ENCODE results near the gene SAT1.

Gene SAT1

DNA sequence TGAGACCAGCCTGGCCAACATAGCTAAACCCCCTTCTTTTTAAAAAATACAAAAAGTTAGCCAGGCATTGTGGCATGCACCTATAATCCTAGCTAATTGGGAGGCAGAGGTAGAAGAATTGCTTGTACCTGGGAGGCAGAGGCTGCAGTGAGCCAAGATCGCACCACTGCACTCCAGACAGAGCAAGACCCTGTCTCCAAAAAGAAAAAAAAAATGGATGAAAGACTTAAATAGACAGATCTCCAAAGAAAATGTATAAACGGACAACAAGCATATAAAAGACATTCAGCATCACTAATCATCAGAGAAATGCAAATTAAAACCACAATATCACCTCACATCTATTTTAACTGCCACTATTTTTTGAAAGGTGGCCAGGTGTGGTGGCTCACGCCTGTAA lies 6.6 kb upstream of the SAT1 start:
- no peak for DNase-seq (ENCODE audit: low read depth in 2 of 2)

DNA sequence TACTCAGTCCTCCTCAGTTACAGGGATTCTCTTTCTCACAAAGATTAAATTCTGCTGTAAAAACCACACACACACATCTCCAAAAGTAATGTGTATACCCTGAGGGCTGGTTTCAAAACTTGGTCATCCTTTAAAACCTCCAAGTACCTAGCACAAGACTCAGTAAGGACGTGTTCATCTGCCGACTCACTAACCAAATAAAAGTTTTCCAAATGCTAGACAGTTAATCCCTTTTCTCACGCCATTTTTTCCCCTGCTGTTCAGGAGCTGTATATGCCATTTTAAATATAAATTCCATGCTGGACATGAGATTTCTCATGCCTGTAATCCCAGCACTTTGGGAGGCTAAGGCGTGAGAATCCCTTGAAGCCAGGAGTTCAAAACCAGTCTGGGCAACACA lies 3.9 kb upstream of the SAT1 start:
- no peak for DNase-seq (ENCODE audit: low read depth in 2 of 2)

DNA sequence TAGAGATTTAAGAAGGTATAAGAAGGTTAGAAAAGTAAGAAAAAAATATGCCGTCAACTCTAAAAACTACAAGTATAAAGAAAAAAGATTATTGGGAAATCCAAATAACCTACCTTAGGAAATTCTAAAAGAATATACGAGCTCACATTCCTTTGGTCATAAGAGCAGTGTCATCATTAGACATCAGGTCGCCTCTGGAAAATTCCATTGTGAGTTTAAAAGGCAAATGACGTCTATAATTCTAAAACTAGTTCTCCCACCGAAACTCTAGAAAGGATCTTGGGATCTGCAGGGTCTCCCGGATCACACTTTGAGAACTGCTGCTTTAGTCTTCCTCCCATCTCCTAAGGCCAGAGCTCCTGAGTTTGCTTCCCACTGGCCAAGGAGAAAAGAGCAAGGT lies 518 bp upstream of the SAT1 start:
- DNase-seq (ENCODE audit: low read depth in 2 of 2) = no peak

DNA sequence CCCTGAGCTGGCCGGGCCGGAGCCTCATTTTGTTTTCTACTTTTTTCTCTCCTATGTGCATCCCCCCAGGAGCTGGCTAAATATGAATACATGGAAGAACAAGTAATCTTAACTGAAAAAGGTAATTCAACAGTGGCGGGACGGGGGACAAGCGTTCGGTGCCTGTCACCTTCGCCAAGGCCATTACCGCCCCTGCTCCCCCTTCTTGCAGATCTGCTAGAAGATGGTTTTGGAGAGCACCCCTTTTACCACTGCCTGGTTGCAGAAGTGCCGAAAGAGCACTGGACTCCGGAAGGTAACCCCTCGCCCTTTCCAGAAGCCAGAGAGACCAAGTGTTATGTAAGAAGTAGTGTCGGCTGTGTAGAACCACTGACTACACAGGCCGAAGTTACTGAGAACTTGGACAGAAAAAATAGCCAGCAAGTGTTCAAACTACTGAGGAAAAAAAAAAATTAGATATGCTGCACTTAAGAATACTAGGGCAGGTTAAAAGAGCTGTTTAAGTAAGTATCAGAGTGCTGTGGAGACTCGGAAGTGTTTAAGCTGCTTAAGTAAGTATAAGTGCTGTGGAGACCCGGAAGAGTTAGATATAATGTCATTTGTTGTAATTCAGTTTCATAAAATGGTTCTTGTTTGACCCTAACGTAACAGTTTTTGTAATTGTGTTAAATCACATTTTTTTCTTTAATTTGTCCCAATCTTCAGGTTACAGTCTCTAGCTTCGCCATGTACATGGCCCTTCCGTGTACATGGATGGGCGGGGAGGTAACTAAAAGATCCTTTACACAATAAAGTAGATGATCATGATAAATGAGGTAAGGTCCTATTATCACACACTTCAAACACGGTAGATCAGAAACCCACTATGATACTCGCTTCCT lies 856 bp downstream of the SAT1 start:
- no peak for DNase-seq (ENCODE audit: low read depth in 2 of 2)

DNA sequence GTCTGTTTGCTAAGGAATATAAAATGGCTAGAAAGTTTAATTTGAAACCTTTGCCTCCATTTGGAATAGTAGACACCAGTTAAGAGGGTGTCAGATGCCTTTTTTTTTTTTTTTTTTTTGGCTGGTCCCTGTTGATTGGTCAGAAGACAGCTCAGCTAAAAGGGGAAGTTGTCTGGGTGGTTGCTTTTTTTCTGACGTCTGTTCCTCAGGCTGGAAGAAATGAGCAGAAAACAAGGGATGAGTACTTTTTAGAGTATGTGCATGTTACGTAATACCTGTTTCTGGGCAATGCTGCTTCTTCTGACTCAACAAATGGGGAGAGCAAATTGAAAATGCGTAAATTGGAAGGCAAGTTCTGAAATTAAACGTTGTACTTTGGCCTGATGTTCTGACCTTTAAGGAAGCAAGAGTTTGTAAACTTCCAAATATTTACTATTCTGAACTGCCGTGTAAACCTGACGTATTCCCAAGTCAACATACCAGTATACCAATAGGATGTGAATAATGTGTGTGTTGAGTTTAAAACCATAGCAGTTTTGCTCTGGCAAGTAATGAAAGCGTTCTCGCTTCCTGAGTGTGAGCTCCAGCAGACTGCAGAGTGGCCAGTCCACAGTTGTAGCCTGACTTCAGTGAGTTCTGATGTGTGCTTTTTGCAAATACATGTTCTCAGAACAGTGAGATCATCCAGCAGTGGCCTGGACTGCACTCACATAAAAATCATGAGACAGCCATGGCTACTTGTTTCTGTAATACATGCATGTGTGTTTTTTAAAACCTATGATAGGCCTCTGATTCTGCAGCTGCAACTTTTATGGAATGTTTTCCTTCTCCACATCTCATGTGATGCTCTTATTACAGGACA lies 1.7 kb downstream of the SAT1 start:
- no peak for DNase-seq (ENCODE audit: low read depth in 2 of 2)

DNA sequence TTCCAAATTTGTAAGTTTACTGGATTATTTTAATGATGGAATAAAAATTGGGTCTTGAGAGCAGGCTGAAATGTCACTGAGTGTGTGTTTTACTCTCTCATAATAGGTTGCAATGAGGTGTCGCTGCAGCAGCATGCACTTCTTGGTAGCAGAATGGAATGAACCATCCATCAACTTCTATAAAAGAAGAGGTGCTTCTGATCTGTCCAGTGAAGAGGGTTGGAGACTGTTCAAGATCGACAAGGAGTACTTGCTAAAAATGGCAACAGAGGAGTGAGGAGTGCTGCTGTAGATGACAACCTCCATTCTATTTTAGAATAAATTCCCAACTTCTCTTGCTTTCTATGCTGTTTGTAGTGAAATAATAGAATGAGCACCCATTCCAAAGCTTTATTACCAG lies 2.6 kb downstream of the SAT1 start:
- DNase-seq (ENCODE audit: low read depth in 2 of 2) = no peak

DNA sequence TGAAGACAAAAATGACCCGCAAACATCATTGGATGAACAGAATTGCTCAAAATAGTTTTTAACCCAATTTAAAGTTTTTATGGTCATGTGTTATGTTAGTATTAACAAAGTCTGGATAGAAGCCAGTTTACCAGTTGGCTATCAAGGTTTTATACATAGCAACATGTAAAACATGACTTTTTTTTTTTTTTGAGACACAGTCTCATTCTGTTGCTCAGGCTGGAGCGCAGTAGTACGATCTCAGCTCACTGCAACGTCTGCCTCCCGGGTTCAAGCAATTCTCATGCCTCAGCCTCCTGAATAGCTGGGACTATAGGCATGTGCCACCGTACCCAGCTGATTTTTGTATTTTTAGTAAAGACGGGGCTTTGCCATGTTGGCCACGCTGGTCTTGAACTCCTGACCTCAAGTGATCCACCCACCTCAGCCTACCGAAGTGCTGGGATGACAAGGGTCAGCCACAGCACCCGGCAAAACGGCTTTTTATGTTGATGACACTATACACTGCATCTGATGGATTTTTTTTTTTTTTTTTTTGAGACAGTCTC lies 3.4 kb downstream of the SAT1 start:
- no peak for DNase-seq (ENCODE audit: low read depth in 2 of 2)

DNA sequence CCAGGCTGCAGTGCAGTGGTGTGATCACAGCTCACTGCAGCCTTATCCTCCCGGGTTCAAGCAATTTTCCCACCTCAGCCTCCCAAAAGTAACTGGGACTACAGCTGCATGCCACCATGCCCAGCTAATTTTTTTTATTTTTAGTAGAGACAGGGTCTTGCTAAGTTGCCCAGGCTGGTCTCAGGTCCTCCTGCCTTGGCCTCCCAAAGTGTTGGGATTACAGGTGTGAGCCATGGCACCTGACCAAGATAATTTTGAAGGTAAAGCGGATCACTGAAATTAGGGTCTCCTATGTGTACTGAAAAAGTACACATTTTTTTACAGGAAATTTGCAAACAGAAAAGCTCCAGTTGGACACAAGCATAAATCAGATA lies 4.8 kb downstream of the SAT1 start:
- DNase-seq (ENCODE audit: low read depth in 2 of 2) = no peak

DNA sequence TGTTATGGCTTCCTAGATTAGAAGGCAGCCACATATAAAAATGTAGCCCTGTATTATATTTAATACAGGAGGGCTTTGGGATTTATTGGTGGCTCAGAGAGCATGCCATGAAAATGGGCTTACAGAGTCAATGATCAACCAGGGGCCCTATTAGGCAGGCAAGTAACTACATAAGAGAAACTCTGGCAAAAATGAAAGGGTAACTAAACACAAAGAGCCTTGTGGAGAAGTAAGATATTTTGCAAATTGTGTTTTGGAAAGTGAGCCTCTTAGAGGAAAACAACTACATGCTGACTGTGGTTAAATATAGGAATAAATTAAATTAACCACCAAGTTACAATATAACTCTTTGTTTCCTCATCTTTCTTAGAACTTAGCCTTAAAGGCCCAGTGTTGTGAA lies 5.5 kb downstream of the SAT1 start:
- no peak for DNase-seq (ENCODE audit: low read depth in 2 of 2)

DNA sequence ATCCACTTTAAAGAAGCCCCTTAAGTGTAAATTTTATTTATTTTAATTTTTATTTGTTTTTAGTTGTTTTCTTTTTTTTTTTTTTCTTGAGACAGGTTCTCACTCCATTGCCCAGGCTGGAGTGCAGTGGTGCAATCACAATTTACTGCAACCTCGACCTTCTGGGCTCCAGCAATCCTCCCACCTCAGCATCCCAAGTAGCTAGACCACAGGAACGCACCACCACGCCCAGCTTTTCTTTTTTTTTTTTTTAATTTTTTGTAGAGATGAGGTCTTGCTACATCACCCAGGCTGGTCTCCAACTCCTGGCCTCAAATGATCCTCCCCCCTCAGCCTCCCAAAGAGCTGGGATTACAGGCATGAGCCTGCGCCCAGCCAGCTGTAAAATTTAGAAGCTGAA lies 6.0 kb downstream of the SAT1 start:
- no peak for DNase-seq (ENCODE audit: low read depth in 2 of 2)

DNA sequence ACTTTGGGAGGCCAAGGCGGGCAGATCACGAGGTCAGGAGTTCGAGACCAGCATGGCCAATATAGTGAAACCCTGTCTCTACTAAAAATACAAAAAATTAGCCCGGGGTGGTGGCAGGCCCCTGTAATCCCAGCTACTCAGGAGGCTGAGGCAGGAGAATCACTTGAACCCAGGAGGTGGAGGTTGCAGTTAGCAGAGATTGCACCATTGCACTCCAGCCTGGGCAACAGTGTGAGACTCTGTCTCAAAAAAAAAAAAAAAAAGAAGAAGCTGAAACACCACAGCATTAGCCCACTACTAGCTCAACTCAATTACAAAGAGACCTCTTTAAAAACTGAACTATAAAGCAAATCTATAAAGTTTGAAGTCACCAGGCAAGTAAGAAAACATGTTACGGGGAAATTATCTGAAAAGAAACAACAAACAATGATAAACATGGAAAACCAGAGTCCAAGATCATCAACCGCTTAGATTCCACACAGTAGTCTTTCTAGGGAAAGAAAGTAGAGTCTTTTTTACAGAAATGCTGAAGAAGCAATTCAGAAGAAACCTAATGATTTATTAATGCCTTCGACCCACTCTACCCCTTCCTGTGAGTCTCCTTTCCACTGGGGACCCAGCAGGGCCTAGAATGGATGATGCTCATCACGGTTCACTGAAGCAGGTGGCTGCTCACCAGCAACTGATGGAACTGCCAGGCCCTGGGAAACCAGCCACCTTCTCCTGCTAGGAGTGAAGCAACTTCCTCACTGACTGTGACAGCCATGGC lies 6.6 kb downstream of the SAT1 start:
- no peak for DNase-seq (ENCODE audit: low read depth in 2 of 2)

DNA sequence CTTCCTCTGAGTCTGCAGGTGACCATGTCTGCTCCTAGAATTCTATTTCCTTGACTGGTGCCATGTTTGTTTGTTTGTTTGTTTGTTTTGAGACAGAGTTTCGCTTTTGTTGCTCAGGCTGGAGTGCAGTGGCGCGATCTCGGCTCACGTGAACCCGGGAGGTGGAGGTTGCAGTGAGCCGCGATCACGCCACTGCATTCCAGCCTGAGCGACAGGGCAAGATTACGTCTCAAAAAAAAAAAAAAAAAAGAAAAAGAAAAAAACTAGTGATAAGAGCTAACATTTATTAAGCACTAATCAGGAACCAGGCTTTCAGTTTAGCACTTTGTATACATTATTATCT lies 7.2 kb downstream of the SAT1 start:
- no peak for DNase-seq (ENCODE audit: low read depth in 2 of 2)

DNA sequence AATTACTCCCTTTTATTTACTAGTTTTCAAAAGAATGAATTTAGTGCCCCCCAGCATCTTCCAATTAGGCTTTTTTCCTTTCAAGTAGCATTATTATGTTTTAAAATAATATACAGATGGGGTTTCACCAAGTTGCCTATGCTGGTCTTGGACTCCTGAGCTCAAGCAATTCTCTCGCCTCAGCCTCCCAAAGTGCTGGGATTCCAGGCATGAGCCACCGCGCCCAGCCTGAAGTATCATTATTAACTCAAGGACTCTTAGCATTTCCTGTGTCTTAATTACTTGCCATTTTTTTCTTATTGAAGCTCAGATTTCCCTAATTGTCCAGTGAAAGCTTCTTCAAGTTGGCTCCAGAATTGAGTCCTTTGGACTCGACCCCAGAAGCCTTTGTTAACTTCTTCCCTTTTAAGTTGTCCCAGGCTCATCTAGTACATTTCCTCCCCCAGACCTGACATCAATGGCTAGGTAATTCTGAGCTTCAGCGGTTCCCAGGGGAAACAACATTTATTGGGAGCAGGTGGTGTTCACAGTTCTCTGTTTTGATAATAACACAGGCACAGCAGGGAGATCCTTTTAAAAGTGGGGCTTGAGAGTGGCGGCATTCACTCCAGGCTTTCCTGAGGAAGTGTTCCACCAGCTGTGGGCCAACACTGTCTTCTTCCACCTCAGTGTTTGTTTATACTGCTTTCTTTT lies 10.0 kb downstream of the SAT1 start:
- no peak for DNase-seq (ENCODE audit: low read depth in 2 of 2)

DNA sequence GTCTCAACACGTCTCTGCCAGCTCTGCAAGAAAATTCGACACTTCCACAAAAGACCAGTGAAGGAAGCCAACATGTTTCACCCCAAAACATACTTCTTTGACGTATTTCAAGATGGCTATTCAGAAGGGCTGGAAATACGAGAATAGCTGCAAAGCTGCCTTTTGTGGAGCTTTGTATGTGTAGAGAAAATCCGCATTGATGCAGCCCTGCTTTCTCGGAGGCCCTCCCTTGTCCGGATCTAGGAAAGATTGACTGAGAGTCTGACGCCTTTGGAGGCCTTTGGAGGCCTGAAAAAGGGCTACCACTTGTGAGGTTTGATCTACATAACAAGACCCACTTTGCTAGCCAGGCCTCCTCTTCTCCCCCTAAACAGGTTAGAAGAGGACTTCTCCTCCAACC lies 12.2 kb downstream of the SAT1 start:
- DNase-seq (ENCODE audit: low read depth in 2 of 2) = no peak

DNA sequence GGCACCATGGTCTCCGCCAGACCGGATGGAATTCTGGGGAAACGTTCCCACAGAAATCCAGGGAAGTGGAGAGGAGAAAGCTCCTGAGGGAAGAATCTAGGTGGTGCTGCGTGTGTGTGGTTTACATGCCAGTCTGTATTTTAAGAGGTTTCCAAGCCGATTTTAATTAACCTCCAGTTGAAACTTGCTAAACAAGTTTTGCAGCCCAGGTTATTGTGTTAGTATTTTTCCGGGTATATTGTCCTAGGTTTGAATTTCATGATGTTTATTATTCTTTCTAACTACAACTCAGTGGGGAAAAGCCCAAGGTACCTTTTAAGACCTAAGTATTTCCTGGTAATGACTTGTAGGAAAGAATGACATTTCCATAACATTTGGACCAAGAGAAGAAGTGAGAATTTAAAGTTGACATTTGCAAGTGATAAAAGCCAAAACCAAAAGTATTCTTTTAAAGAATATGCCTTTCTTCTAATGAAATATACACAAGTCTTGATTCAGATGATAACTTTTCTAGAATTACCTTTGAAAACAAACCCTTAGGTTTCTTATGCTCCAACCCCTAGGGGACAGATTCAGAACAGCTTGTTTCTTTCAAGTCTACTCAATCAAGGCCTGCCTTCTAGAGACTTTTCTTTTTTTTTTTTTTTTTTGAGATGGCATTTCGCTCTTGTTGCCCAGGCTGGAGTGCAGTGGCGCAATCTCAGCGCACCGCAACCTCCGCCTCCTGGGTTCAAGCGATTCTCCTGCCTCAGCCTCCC lies 14.6 kb downstream of the SAT1 start:
- no peak for DNase-seq (ENCODE audit: low read depth in 2 of 2)

DNA sequence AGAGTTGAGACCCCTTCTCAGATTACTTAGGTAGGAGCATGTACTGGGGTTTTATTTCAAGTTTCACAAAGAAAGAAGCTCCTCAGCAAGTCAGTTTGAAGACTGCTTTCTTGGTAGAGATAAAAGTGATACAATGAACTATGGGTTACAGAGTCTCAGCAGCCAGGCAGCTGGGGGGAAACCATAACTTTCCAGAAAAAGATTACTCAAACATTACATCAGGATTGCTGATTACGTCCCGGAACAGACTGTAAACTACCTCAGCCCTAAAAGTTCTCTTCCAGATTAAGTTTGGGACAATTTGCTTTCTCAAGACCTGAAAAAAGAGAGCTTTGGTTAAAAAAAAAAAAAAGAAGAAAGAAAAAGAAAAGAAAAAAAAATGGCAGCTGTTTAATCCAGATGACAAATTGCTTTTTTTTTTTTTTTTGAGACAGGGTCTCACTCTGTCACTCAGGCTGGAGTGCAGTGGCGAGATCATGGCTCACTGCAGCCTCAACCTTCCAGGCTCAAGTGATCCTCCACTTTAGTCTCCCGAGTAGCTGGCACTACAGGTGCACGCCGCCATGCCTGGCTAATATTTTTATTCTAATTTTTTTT lies 16.6 kb downstream of the SAT1 start:
- DNase-seq (ENCODE audit: low read depth in 2 of 2) = no peak

DNA sequence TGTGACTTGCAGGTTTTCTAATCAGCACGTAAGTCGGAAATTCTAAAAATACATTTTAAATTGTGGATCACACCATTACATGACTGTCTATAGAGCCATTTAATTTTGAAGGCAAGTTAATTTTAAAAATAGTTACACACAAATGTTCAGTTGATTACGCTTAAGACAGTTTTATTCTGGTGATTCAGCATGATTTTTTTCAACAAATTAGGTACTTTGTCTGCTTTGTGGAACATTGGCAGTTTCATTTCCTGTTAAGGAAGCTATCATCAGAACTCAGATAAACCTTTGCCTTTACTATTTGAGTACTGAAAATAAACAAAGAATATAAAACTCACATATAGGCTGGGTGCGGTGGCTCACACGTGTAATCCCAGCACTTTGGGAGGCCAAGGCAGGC lies 19.5 kb downstream of the SAT1 start:
- DNase-seq (ENCODE audit: low read depth in 2 of 2) = no peak

DNA sequence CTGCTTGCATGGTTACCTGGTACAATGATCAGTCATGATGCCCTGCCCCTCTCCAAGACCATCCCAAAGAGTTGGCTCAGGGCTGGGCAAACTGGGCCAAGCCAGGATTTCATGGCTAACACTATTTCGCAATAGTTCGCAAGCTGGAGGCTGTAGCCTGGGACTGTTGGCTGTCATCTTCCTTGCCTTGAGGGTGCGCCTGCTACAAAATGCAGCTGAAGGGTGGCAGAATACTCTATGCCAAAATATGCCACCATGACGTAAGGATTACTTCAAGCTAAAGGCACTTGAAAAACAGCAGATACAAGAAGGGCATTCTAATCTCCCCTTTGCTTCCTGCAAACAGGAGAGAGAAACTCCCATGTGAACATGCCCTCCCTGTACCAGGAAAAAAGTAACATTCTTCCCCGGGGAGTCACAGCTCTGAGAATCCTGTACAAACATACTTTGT lies 21.0 kb downstream of the SAT1 start:
- no peak for DNase-seq (ENCODE audit: low read depth in 2 of 2)

DNA sequence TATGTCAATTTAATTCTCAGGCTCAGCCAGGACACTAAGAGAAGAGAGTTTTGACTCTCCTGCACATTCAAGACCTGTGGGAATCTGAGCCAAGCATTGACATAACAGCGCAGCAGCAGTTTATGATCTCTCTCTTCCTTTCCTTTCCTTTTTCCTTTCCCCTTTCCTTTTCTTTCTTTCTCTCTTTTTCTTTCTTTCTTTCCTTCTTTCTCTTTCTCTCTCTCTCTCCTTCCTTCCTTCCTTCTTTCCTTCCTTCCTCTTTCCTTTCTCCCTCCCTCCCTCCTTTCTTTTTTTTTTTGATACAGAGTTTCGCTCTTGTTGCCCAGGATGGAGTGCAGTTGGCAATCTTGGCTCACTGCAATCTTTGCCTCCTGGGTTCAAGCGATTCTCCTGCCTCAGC lies 21.6 kb downstream of the SAT1 start:
- no peak for DNase-seq (ENCODE audit: low read depth in 2 of 2)

DNA sequence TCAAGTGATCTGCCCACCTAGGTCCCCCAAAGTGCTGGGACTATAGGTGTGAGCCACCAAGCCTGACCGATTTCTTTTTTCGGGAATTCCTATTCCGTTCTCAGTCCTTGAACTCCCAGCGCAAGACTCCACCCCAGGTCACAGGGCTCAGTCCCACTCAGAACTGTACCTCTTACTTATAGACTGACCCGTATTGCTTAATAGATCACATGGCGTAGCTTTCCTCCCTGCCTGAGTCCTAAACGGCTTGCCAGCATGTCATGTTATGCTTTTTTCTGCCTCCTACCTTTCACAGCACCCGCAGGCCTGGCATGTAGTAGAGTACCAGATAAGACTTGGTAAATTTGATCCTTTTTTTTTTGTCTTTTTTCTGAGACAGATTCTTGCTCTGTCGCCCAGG lies 22.4 kb downstream of the SAT1 start:
- no peak for DNase-seq (ENCODE audit: low read depth in 2 of 2)
